Activated naive CD4-positive, alpha-beta T cell treated with anti-CD3 and anti-CD28 coated beads for 36 hours (primary cell): Measurements from ENCODE around the gene PREP. TPM values are rescaled to one million over a fixed set of nuclear protein-coding genes. Genes with fewer than 3 reads are reported as not detected.

Source experiments
- CTCF ChIA-PET: fragments of 350-600 bp; sonication (Branson Sonifier 250); formaldehyde crosslinking; loops from one replicate; lab custom pipeline; 2021; ENCODE audit warnings: antibody characterized with exemption; lab: Charles Lee
- DNase-seq: peaks from one replicate; pipeline ENCODE4 v3.0.0-alpha.2; 2020
- H3K27ac Mint-ChIP-seq: one replicate; pipeline ENCODE4 v1.8.0; 2021; ENCODE audit warnings: mild to moderate bottlenecking, mixed read lengths
- H3K27me3 Mint-ChIP-seq: one replicate; pipeline ENCODE4 v1.8.0; 2021; ENCODE audit warnings: low read depth, mixed read lengths
- H3K36me3 Mint-ChIP-seq: one replicate; pipeline ENCODE4 v1.8.0; 2021; ENCODE audit warnings: low read depth, mixed read lengths
- H3K4me1 Mint-ChIP-seq: one replicate; pipeline ENCODE4 v1.8.0; 2021; ENCODE audit warnings: low read depth, mixed read lengths
- H3K4me3 Mint-ChIP-seq: one replicate; pipeline ENCODE4 v1.8.0; 2021; ENCODE audit warnings: mild to moderate bottlenecking, moderate library complexity, mixed read lengths
- H3K9me3 Mint-ChIP-seq: one replicate; pipeline ENCODE4 v1.8.0; 2021; ENCODE audit warnings: mixed read lengths
- intact Hi-C: fragments of 100-400 bp; cut with micrococcal nuclease; formaldehyde crosslinking; loops from one replicate; pipeline ENCODE4 v1.15.1; 2023
- total RNA-seq, 2 experiments: library from RNA; stranded (reverse); gene quantifications; one replicate each; pipeline ENCODE4 v1.2.3, GENCODE V29; 2021

PREP gene
- total RNA-seq, 2 experiments from 2014 or later, result 32.6 to 33.9 TPM

DNA sequence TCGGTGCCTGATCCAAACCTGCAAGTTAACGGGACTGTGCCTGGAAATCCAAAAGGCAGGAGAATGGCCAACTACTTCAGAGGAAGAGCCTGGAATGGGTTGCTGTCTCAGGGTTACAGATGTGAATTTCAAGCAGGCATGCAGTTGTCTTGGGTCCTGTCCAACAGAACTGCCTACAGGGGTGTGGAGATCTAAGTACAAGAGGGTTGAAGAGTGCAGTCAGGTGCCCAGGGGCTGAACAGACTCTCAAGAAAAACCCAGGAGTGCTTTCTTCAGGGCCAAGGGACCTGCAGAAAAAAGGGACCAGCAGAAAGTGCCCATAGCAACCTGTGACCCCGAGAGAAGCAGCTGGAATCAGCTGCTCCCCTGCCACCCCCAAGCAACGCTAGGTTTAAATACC, 71.0 kb downstream of the PREP start:
- Mint-ChIP-seq H3K4me3 (no peak overlapping the region), H3K27ac (no peak overlapping the region), H3K27me3 (no peaks in the 10 kb centered on the region), H3K36me3 (peaks cover 46% of the 10 kb centered on the region), H3K4me1 (no peaks in the 10 kb centered on the region), H3K9me3 (no peaks in the 10 kb centered on the region)
- intact Hi-C loops, result no loop called here
- CTCF ChIA-PET, result no interaction called here
- DNase-seq, result no peak

GRCh38 chr6:105330913-105331312, 72.0 kb downstream of the PREP start:
- Mint-ChIP-seq H3K27ac (no peak overlapping the region), H3K9me3 (no peaks in the 10 kb centered on the region), H3K36me3 (peaks cover 51% of the 10 kb centered on the region), H3K27me3 (no peaks in the 10 kb centered on the region), H3K4me1 (no peaks in the 10 kb centered on the region), H3K4me3 (no peak overlapping the region)
- intact Hi-C loops, result no loop called here
- no peak for DNase-seq
- CTCF ChIA-PET, result no interaction called here

- DNase-seq, result no peak
- Mint-ChIP-seq H3K27me3 (no peaks in the 10 kb centered on the region), H3K4me3 (no peak overlapping the region), H3K4me1 (no peaks in the 10 kb centered on the region), H3K36me3 (peaks cover 52% of the 10 kb centered on the region), H3K9me3 (no peaks in the 10 kb centered on the region), H3K27ac (no peak overlapping the region)
- intact Hi-C loops, result no loop called here
- CTCF ChIA-PET, result no interaction called here
Measured at GRCh38 chr6:105330364-105330763, 72.5 kb downstream of the PREP start.

DNA sequence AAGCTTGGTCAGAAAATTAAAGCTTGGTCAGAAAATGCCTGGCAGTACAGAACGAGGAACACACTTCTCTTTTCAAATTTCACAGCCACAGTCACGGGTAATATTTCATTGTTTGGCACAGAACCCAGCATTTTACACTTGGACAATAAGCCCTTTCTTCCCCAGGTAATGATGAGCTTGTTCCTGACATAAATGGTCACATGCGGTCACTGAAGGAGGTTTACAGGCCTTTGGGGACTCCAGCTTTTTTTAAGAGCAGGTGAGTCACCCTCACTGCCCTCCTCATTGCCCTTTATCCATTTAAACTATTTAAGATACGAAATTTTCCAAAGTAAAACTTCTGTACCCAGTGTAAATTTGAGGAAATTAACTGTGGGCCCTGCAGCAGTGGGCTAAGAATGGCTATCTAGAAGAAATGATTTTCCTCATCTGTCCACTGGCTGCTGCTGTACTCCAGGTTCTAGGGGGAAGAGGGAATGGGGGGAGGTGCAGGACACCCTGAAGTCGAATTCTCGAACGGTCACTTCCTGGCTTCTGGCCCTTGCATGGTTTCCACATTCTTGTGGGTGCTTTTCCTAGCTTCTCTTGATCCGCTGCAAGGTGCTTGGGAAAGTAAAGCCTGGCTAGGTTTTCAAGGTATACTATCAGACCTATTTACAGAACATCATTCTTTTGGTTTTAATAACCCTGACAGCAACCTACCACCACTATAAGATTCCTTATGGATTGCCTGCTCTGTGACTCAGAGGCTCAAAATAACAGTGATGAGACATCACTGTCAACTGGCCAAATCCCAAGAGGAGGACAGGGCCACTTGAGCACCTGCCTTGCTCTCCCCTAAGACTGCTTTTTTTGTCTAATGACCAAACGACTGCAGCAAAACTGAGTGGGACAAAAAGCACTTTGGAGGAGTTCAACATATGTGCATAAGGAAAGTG, 75.8 kb downstream of the PREP start:
- DNase-seq, result no peak
- H3K27me3 Mint-ChIP-seq, result no peaks in the 10 kb centered on the region
- no peak overlapping the region for H3K4me3 Mint-ChIP-seq
- H3K9me3 Mint-ChIP-seq, result no peaks in the 10 kb centered on the region
- peaks cover 48% of the 10 kb centered on the region for H3K36me3 Mint-ChIP-seq
- H3K4me1 Mint-ChIP-seq, result no peaks in the 10 kb centered on the region
- CTCF ChIA-PET, result interaction anchor here (1.3 kb wide), 1 partner anchor 12 kb away, joined by 4 read pairs; no protein-coding TSS in a partner anchor
- no peak overlapping the region for H3K27ac Mint-ChIP-seq
- intact Hi-C loops, result no loop called here

- intact Hi-C loops, result no loop called here
- CTCF ChIA-PET, result no interaction called here
- Mint-ChIP-seq H3K36me3 (peaks cover 44% of the 10 kb centered on the region), H3K4me1 (no peaks in the 10 kb centered on the region), H3K27ac (no peak overlapping the region), H3K27me3 (no peaks in the 10 kb centered on the region), H3K4me3 (no peak overlapping the region), H3K9me3 (no peaks in the 10 kb centered on the region)
- DNase-seq, result no peak
Measured at GRCh38 chr6:105326216-105326615, 76.7 kb downstream of the PREP start.

DNA sequence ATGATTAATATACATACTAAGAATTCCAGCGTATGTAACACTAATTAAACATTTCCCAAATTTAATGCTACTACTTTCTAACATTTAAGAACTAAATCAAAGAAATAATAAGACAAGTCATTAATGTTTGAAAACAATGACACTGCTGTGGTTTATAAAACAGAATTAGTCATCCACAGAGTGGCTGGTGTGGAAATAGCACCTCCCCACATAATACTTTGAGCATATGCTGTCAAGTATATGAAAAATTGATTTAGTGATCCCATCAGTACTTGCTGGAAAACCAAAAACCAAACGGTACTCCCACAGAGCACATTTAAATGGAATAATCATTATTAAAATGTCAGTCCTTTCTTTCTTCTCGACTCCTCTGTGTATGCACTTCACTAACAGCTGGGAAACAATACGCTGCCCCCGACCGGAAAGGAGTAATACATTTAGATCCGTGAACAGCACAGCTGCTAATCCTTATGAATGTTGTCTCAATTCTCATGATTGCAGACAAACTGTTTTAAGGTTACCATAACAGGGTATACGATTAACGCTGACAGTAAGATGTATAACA, 78.4 kb downstream of the PREP start:
- intact Hi-C loops, result no loop called here
- peaks cover 31% of the 10 kb centered on the region for H3K36me3 Mint-ChIP-seq
- no peaks in the 10 kb centered on the region for H3K27me3 Mint-ChIP-seq
- DNase-seq, result no peak
- no peaks in the 10 kb centered on the region for H3K4me1 Mint-ChIP-seq
- CTCF ChIA-PET, result no interaction called here
- H3K27ac Mint-ChIP-seq, result no peak overlapping the region
- no peaks in the 10 kb centered on the region for H3K9me3 Mint-ChIP-seq
- H3K4me3 Mint-ChIP-seq, result no peak overlapping the region

- H3K36me3 Mint-ChIP-seq, result peaks cover 29% of the 10 kb centered on the region
- H3K27ac Mint-ChIP-seq, result no peak overlapping the region
- H3K9me3 Mint-ChIP-seq, result no peaks in the 10 kb centered on the region
- intact Hi-C loops, result no loop called here
- CTCF ChIA-PET, result no interaction called here
- no peaks in the 10 kb centered on the region for H3K4me1 Mint-ChIP-seq
- H3K4me3 Mint-ChIP-seq, result no peak overlapping the region
- no peak for DNase-seq
- no peaks in the 10 kb centered on the region for H3K27me3 Mint-ChIP-seq
Measured at GRCh38 chr6:105322499-105323225, 80.2 kb downstream of the PREP start.

- DNase-seq, result no peak
- no peak overlapping the region for H3K4me3 Mint-ChIP-seq
- H3K4me1 Mint-ChIP-seq, result no peaks in the 10 kb centered on the region
- H3K27ac Mint-ChIP-seq, result no peak overlapping the region
- H3K27me3 Mint-ChIP-seq, result no peaks in the 10 kb centered on the region
- CTCF ChIA-PET, result no interaction called here
- H3K36me3 Mint-ChIP-seq, result peaks cover 28% of the 10 kb centered on the region
- intact Hi-C loops, result no loop called here
- H3K9me3 Mint-ChIP-seq, result no peaks in the 10 kb centered on the region
Measured at GRCh38 chr6:105321728-105322127, 81.2 kb downstream of the PREP start.

GRCh38 chr6:105321207-105321606, 81.7 kb downstream of the PREP start:
- intact Hi-C loops, result no loop called here
- Mint-ChIP-seq H3K9me3 (no peaks in the 10 kb centered on the region), H3K4me3 (no peak overlapping the region), H3K27me3 (no peaks in the 10 kb centered on the region), H3K27ac (no peak overlapping the region), H3K4me1 (no peaks in the 10 kb centered on the region), H3K36me3 (peaks cover 27% of the 10 kb centered on the region)
- no peak for DNase-seq
- CTCF ChIA-PET, result no interaction called here

- CTCF ChIA-PET, result no interaction called here
- intact Hi-C loops, result no loop called here
- Mint-ChIP-seq H3K4me3 (no peak overlapping the region), H3K27ac (no peak overlapping the region), H3K4me1 (no peaks in the 10 kb centered on the region), H3K36me3 (peaks cover 32% of the 10 kb centered on the region), H3K9me3 (no peaks in the 10 kb centered on the region), H3K27me3 (no peaks in the 10 kb centered on the region)
- DNase-seq, result no peak
Measured at GRCh38 chr6:105320765-105321164, 82.1 kb downstream of the PREP start.

DNA sequence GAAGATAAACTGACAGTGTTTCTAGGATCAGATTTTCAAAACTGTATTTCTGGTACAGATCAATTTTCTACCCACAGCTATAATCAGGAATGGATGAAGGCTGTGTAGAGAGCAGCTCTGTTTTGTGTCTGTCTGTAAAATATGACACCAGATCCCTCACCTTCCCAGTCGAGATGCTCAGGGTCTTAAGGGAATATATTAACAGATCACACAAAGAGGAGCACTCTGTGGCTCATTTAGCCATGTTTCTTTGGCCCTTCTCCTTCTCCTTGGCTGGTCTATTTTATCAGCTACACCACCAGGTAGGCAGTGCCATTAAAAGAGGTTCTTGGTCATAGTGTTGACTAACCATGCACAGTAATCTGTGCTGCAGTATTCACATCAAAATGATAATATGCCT, 82.6 kb downstream of the PREP start:
- no peak overlapping the region for H3K4me3 Mint-ChIP-seq
- H3K27me3 Mint-ChIP-seq, result no peaks in the 10 kb centered on the region
- no peaks in the 10 kb centered on the region for H3K9me3 Mint-ChIP-seq
- CTCF ChIA-PET, result no interaction called here
- no peak overlapping the region for H3K27ac Mint-ChIP-seq
- intact Hi-C loops, result no loop called here
- peaks cover 30% of the 10 kb centered on the region for H3K36me3 Mint-ChIP-seq
- no peaks in the 10 kb centered on the region for H3K4me1 Mint-ChIP-seq
- DNase-seq, result no peak

DNA sequence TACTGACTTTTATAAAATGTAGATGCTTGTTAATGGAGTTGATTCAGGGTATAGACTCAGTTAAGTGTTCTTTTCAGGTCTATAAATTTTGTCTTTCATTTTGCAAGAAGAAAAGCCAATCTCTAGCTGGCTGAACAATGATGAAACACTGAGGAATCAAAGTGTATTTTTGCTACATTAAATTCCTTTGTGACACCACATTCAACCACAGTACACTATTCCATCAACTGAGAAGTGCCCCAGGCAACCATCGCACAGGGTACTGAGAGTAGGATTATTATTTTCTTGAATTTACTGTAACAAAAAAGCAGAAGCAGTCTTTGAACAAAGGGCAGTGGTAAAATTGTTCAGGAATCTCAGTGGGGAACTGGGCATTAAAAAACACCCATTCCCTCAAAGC, 83.6 kb downstream of the PREP start:
- CTCF ChIA-PET, result interaction anchor here (1.1 kb wide), 1 partner anchor 183 kb away, joined by 3 read pairs; a partner anchor contains a TSS
- H3K4me1 Mint-ChIP-seq, result no peaks in the 10 kb centered on the region
- DNase-seq, result no peak
- H3K4me3 Mint-ChIP-seq, result no peak overlapping the region
- peaks cover 33% of the 10 kb centered on the region for H3K36me3 Mint-ChIP-seq
- H3K9me3 Mint-ChIP-seq, result no peaks in the 10 kb centered on the region
- intact Hi-C loops, result no loop called here
- no peak overlapping the region for H3K27ac Mint-ChIP-seq
- no peaks in the 10 kb centered on the region for H3K27me3 Mint-ChIP-seq
